ENCODE data around the gene PRKCH.
A peak's percentile ranks its signal among the peaks of the same experiment; 100 is the strongest.

PRKCH gene

GRCh38 chr14:61433828-61434227 is 112.4 kb downstream of the PRKCH start:
- DNase-seq: no peak

DNA sequence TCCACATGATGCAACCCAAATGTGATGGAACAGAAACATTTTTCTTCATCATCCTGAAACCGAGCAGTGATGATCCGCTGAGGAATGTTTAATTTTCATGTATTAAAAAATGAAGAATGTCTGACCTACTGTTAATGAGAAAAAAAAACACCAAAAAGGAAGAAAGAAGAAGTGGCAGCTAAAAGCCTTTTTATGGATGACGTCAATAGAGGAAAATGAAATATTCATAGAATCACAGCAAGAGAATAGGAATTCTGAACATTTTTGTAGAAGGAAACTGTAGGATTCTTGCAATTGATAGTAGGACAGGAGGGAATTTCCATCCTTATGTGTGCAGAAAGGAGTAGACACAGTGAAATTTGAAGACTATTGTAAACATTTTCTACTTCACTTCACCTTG is 112.9 kb downstream of the PRKCH start:
- no peak for DNase-seq

DNA sequence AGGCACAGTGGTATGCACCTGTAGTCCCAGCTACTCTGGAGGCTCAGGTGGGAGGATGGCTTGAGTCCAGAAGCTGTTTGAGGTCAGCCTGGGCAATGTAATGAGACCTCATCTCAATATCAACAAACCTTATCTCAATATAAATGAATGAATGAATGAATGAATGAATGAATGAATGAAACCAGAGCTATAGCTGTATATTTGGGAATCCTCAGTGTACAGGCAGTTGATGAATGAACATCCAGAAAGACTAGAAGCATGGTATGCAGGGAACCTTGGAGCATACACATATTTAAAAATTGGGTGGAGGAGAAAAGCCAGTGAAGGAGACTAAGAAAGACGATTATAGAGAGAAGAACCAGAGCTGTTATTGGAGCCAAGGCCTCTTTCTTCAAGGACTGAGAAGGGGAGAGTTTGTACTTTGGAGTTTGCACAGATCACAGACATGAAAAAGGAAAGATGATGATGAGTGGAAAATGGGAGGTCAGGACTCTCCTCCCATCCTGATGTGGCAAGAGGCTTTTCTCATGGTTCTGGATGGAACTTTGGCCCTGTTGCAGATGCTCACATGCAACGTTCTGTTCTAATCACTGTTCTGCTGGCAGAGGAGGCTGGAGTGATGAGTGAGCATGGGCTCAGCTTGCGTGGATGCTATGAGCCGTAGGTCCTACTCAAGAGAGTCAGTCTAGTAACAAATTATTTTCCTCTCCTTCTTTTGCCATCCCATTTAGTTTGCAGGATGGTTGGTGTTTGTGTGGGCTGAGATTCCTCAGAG is 114.4 kb downstream of the PRKCH start:
- DNase-seq: no peak

- DNase-seq: no peak
These were observed 116.0 kb downstream of the PRKCH start for GRCh38 chr14:61437381-61437780.

DNA sequence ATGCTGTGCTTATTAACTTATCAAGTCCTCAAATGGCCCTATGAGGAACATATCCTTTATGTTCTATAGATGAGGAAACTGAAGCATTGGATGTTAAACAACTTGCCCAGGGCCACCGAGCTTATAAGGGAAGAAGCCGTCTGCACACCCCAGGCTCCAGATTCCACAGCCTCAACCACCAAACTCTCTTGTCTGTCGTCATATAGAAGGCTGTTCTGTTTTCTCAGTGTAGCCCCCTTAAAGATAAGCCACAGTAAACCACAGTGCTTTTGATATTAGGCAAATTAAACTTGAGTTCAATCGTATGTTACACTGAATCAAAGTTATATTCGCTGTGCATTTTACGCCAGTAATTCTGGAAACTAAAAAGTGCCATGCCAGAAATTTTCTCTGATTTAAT is 116.7 kb downstream of the PRKCH start:
- DNase-seq: no peak

GRCh38 chr14:61438497-61438859 is 117.1 kb downstream of the PRKCH start:
- no peak for DNase-seq

GRCh38 chr14:61438860-61439765 is 117.7 kb downstream of the PRKCH start:
- DNase-seq: no peak

GRCh38 chr14:61439779-61440418 is 118.5 kb downstream of the PRKCH start:
- no peak for DNase-seq

- no peak for DNase-seq
These were observed 122.1 kb downstream of the PRKCH start for GRCh38 chr14:61443481-61443880.

DNA sequence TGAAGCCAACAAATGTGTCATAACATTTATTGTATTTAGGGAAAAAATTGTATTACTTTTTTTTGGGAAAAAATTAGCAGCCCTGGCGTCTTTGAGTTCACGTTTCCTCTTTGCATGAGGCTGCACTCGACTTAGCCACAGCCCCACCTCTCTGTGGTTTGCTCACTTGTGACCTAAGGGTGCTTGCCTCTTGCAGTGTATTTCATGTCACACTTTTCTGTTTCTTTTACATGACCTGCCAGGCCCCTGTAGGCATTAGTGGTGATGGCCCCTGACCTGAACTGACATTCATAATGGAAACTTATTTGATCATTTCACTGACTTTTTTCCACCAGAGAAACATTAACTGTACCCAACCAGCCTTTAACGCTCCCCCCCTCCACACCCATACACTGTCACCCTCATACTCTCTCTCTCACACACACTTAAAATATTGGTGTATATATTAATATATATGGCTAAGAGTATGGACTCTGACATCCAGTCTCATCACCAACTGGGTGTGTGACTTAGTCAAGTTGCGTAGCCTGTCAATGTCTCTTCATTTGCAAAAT is 122.9 kb downstream of the PRKCH start:
- DNase-seq: peak in 1 of 3 experiments; percentile 17

GRCh38 chr14:61451491-61451890 is 130.1 kb downstream of the PRKCH start:
- no peak for DNase-seq

DNA sequence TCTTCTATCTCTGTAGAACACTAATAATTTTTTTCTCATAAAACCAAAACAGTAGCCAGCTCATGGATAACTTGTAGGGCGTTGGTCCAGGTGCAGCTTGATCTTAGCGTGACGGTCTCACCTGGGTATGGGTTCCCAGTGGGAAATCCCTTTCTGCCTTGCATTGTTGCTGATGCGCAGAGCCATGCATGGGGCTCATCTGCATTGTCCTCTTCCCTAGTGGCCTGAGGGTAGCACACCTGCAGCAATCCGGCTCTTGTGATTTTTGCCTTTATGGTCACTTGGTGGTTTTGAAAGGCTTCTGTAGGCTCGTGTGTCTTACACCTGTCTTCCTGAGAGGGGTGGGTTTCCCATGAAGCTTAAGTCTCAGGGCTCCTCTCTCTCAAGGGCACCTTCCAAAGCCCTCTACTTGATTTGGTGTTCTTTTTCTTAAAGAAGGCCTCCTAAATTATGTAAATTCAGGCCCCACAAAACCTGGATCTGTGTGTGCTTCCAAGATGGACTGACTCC is 130.6 kb downstream of the PRKCH start:
- no peak for DNase-seq

DNA sequence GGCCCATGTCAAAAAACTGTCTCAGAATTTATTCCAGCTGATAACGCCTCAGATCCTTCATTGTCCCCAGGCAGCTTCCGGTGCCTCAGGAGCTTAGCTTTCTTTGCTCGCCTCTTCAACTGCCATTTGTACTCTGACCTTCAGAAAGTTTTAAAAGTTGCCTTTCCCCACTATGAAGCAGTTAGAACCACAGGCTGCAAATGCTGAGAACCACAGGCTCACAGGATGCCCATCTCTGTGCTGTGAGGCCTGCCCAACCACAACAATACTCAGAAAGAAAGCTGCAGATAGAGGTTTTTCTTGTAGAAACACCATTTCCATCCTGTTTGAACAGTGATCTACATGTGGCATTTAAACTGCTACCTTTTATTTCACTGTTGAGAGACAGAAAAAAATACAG is 131.1 kb downstream of the PRKCH start:
- no peak for DNase-seq

DNA sequence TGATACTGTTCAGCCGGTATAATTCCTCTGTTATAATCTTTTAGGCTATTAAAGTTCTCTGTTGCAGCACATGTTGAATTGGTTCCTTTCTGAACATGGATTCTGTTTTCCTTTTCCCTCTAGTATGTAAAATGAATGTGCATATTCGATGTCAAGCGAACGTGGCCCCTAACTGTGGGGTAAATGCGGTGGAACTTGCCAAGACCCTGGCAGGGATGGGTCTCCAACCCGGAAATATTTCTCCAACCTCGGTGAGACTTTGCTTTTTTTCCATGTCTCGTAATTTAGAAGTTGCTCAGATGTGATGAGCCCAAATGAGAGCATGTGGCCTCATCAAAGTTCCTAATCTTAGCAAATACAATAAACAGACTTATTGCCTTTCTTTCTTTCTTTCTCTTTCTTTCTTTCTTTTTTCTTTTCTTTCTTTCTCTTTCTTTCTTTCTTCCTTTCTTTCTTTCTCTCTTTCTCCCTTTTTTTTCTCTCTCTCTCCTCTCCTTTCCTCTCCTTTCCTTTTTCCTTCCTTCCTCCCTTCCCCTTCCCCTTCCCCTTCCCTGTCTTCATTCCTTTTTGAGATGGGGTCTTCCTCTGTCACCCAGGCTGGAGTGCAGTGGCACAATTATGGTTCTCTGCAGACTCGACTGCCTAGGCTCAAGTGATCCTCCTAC is 131.9 kb downstream of the PRKCH start:
- no peak for DNase-seq

DNA sequence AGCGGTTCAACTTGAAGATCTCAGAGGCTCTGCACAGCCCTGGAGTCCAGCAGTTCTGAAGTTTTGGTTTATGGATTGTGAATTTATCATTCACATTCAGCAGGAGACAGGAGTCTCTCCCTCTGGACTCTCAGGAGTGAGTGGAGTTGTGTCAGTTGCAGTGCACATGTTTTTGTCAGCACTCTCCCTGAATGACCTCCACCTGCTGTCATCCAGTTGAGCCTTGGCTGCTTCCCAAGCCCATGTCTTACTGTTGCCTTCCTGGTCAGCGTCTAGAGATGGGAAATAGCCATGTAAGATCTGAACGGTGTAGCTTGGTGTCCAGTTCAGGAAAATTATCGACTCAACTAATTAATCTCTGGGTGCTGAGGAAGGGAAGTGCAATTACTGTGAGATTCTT is 133.2 kb downstream of the PRKCH start:
- no peak for DNase-seq

- DNase-seq: no peak
These were observed 134.0 kb downstream of the PRKCH start for GRCh38 chr14:61455351-61455750.

DNA sequence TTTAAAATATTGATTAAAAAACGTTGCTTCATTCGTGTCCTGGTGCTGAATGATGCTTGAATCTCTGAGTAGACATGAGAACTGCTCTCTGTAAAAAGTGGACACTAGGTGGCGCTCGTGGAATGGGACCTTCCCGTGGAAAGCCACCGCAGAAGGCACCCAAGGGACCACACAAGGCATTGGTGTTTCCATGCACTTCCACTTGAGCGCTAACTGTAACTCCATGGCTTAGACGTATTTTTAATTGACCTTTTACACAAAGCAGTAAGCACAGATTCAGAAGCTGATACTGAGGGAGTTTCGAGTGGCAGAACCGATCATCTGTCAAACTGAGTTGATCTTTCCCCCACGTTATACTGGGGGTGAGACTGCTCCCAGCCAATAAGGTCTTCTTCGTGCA is 135.3 kb downstream of the PRKCH start:
- peak; percentile 59 to 96 (median 88) for DNase-seq

DNA sequence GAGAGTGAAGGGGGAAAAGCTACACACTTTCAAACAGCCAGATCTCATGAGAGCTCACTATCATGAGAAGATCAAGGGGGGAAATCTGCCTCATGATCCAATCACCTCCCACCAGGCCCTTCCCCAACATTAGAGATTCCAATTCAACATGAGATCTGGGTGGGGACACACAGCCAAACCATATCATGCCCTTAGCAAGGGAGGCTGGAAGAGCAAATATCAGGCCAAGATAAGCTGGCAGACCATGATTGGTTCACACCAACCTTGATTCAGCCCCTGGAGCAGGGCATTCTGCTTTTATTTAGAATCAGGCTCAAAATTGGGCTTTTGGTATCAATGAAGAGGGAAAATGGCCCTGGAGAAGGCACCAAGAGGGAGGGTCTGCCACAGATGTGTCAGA is 137.4 kb downstream of the PRKCH start:
- DNase-seq: no peak

GRCh38 chr14:61459229-61459628 is 137.8 kb downstream of the PRKCH start:
- DNase-seq: no peak

- DNase-seq: no peak
These were observed 138.7 kb downstream of the PRKCH start for GRCh38 chr14:61460063-61460462.

DNA sequence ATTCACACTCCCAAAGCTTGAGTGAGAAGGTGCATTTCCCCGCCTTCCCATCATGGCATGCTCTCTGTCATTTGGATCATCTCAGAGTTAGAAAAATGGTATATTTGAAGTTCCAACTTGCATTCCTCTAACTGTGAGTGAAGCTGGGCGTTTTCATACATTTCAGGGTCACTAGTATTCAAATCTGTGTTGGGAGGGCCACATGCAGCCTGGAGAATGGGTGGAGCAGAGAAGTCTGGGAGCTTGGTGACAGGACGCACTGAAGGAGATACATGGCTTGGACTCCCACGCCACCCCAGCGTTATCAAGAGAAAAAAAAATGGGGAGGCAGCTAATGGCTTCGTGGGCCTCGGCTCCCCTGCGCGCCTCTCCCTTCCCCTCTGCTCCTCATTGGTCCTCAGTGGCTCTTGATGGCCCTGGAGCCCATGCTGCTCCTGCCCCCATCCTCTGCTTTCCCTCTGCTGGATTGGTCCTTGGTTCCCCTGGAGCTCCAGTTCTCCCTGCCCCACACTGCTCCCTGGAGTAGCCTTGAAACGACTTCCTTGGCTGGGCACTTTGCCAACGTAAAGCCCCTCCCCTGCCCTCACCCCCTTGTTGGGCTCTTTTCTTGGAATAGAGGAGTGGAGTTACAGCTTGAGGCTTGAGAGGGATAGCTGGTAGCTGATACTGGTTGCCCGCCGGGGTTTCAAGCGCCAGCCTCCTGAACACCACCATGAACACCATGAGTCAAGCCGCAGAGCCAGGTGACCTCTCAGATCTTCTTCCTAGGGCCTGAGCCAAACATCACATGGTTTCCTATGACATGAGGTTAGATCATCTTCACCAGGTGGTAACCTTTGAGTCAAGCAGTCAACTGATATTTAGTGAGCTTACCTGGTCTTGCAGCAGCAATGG is 139.6 kb downstream of the PRKCH start:
- peak; percentile 29 to 61 (median 60) for DNase-seq
